Activated T-helper 1 cell treated with anti-CD3 and anti-CD28 coated beads, Interleukin-2, amount 50 U/mL, for 16 hours (primary cell): ENCODE data around the gene GRK5.
"Not testable (repeated sequence)": the region's sequence is repeated elsewhere in the genome, so short reads cannot be mapped to it uniquely, and the experiment has no call there.

Experiments
- DNase-seq, 2 donors: peaks; one replicate each; pipeline ENCODE4 v3.0.0-alpha.2; 2020; ENCODE audit warnings: low read depth in 1 of 2, low spot score in 1 of 2

The GRK5 gene

DNA sequence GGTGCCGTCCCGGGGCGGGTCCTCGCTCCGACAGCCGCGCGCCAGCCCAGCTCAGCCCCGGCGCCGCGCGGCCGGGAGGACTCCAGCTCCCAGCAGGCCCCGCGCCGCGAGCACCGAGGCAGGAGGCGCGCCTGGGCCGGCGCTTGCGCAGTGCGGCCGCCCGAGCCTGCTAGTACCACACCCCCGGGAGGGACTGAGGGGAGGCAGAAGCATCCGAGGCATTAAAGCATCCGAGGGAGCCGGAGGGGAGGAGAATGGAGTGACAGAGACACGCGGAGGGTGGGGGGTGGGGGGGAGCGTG lies at the start of gene GRK5:
Gene GRK5, plus strand, starts transcription at position 206 of the 301 bp plus-strand sequence. CDS start 347 bp downstream, outside the sequence.
- DNase-seq = peak; percentile 80 to 95

DNA sequence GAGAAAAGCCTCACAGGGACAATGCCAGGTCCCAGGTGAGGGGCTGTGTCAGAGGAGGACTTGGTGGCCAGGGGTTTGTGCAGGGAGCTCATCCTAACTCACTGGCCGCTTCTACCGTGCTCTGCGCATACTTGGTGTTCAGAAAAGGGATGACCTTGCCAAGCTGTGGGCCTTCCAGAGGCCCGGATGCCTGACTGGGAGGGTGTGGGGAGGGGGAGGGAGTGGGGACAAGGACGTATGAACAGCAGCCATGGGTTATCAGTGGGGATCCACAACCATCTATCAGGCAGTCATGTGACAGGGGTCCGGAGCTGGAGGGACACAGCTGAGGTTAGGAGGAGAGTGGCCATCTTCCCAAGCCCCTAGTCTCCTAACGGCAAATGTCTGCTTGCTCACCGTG lies 48.0 kb upstream of the GRK5 start:
- DNase-seq = no peak

DNA sequence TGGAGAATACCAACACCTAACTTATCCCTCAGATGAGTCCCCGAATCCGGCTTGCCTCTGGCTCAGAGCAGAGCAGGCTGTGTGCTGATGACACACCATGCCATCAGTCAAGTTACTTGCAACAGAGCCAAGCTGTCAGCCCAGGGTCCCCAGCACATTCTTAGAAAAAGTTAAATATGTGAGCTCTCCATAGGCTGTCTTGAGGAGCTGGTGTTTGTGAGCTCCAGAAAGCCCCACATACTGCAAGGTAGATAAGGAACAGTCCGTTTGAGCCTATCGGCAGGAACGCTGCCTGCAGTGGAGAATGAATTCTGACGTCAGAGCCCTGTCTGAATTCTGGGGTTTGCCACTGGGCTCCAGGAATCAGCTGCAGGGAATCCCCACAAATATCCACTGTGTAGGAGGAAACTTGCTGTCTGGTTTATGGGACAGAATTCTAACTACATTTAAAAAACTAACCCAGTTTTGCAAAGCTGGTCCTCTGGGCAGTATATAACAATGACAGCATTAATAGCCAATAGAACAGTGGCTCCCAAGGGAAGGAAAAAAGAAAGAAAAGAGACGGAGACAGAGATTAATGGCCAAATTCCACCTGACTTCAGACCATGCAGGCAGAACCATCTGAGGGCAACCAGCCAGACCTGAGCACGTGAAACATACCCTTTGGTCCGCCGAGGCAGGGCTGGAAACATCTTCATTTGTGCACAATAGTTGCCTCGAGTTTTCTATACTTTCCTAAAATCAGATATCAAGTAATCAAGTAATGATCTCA lies 45.5 kb upstream of the GRK5 start:
- DNase-seq = no peak

DNA sequence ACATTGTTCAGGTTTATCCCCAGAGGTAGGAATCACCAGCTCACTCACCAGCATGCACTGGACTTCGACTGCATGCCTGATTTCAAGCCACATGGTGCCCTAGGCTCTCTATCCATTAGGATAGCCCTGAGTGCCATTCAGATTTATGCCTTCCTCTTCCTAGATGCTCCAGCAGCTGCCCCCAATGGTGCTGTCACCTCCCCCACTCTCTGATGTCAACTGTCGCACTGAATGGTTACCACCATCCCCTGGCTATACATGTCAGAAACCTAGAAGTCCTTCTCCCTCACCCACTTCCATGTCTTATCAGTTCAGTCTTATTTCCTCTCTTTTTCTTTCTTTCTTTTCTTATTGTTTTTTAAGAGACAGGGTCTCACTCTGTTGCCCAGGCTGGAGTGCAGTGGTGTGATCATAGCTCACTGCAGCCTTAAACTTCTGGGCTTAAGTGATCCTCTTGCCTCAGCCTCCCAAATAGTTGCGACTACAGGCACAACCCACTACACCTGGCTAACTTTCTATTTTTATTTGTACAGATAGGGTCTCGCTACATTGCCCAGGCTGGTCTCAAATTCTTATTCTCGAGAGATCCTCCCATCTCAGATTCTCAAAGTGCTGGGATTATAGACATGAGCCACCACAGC lies 44.8 kb upstream of the GRK5 start:
- DNase-seq = no peak

DNA sequence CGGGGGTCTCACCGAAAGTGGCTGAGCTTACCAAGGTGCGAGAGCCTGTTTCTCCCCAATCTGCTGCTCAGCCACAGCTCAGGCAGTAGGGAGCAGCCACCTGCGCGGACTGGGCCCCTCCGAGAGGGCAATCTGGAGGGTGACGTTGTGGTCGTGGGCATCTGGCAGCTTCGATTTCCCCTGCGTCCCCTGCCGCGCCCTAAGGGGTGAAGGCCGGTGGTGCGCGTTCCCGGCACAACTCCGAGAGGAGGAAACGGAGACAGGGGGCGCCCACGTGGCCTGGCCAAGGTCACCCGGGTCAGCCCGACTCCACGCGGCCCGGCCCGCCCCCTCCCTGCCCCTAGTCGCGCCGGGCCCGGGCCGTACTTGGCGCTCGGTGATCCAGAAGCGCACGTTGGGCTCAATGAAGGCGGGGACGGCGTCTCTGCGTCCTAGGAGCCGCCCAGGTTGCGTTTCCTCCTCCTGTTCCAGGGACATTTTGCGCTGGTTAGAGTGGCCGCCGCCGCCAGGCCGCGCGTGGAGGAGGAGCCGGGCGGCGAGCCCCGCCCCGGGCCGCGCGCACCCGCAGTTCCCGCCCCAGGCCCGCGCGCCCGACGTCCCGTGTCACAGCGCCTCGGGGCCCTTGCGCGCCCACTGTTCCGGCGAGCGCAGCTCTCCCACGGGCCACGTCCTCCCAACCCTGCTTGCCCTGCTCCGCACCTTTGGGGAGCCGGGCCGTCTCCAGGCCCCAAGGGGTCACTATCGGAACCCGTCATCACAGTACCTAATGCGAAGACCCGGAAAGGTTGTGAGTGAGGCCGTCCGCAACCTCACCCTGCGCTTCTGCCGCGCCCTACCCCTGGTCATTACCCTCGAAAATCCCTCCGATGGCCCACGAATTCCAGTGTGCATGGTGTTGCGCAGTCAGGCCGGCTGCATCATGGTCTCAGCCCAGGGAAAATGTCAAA lies 41.9 kb upstream of the GRK5 start, which contains the start of gene SFXN4:
Gene SFXN4, minus strand, starts transcription at position 544 of the 947 bp plus-strand sequence. Its CDS starts 67 bp downstream, at position 477.
- DNase-seq = peak; percentile 52 to 75

DNA sequence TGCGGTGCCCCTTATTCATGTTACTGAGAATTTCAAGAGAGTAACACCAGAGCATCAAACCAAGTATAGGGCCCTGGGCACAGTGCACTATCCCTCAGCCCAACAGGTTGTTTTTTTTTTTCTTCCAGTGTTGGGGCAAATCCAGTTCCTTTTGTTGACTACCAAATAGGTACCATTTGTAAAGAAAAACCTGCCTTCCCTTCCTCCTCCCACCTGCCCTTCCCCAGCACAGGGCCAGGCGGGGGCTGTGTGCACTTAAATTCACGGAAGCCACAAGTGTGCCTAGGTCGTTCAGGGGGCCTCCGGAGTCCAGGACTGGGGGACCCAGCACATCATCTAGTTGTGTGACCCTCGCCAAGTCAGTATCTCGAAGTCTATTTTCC lies 41.3 kb upstream of the GRK5 start:
- no peak for DNase-seq

DNA sequence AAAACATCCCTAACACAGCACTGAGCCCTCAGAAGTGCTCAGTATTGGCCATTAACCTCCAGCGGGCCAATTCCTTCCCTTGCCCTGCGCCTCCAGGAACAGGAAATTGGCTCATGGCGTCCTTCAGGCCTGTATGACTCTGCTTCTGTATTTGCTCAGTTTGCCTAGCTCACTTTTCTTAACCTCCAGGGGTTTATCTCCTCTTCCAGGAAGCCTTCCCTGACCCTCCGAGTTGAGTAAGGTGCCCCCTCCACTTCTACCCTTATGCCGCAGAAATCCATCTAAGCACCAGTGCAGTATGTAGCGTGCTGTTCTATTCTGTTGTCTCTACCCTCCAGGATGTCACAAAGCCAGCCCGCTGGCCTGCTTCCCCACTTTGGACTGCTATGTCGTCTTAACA lies 40.8 kb upstream of the GRK5 start:
- no peak for DNase-seq

DNA sequence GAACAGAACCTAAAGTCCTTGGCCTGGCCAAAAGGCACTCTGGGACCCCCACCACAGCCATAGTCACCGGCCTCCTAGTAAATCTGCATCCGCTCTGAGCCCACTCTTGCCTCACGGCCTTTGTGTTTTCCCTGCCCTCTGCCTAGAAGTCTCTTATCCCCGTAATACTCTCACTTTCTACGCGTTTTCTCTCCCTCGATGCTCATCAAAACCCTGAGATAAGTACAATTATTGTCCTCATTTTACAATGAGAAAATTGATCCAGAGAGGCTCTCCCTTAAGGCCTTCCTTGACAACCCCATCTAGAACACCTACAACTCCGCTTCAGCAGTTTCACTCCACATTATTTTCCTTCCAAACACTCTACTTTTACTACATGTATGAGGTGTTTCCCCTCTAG lies 40.3 kb upstream of the GRK5 start:
- no peak for DNase-seq

DNA sequence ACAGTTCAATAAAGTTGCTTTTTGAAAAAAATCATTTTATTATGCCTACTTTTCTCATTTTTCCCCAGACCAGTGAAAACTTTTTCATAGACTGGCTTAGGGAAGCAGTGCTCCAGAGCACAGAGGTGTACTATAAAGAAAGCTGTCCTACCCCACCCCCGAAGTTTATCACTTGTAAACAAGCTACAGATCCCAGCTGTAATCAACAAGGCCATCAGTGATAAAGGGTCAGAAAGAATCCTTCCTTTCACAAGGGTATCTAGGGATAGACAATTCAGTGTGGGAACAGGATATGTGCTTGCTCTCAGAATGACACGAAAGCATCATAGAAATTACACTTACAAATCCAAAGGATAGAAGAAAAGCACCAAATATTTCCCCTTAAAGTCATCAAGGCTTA lies 33.3 kb upstream of the GRK5 start:
- DNase-seq = no peak

DNA sequence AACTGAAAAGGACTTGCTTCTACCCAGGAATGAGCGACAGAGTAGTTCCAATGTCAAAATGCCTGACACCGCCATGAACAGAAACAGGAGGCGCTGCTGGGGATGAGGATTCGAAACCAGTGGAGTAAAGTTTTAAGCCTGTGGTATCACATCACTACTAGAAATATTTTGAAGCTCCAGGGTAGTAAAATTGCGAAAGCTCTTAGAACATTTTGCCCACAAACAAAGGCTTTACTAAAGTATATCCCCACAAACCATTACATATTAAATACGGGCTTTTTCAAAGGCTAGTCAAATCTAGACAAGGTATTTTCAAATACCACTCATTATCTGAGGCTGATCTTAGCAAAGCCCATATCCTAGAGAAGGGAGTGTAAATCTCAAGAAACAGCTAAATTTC lies 31.2 kb upstream of the GRK5 start:
- no peak for DNase-seq

DNA sequence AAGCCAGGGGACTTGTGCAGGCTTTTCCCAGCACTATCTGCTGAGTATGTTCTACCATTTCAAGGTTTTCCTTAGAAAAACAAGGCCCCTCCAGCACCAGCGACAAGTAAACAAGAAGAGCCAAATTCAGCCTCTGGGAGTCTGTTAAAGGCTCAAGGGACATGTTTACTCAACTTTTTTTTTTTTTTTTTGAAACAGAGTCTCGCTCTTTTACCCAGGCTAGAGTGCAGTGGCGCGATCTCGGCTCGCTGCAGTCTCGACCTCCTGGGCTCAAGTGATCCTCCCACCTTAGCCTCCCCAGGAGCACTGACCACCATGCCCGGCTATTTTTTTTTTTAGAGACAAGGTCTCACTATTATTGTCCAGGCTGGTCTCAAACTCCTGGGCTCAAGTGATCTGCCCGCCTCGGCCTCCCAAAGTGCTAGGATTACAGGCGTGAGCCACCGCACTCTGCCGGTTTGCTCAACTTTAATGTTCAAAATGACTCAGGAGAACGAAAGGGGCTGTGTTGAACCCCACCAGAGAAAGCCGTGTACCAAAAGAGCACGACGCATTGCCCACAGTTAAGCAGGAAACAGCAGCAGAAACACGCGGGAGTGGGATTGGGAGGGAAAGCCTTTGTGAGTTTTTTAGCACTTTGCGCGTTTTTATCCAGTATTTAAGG lies 29.5 kb upstream of the GRK5 start:
- DNase-seq = no peak

DNA sequence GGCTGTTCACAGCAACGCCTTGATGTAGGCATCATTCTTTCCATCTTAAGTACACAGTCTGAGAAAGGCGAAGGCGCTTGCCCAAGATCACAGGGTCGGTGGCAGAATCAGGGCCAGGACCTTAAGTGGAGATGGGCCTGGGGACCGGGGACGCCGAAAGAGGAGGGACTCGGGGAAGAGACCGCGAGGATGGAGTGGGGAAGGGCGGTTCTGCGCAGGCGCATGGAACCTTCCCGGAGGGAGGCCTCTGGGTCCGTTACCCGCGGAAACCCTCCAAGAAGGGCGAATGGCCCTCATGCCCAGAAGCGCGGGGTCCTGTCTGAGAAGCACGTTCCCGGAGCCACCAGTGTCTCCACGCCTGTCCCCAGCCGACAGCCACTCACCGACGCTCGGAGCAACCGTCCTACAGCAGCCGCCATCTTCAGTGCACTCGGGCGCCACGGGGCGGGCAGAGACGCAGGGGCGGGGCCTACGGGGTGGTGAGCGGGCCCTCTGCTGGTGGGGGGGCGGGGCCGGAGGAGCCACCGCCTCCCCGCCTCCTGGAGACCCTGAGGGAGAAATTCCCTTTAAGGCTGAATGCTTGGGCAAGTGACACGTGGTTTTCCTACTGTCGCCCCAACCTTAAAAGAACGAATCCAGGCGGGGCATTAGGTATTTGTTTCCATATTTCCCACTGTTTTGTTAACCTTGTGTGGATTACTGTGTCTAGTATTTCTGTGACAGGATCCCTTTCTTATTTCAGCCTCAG lies 28.8 kb upstream of the GRK5 start, which contains the start of gene PRDX3:
Gene PRDX3, minus strand, starts transcription at position 441 of the 748 bp plus-strand sequence. Its CDS starts 22 bp downstream, at position 419.
- peak; percentile 87 to 89 for DNase-seq

DNA sequence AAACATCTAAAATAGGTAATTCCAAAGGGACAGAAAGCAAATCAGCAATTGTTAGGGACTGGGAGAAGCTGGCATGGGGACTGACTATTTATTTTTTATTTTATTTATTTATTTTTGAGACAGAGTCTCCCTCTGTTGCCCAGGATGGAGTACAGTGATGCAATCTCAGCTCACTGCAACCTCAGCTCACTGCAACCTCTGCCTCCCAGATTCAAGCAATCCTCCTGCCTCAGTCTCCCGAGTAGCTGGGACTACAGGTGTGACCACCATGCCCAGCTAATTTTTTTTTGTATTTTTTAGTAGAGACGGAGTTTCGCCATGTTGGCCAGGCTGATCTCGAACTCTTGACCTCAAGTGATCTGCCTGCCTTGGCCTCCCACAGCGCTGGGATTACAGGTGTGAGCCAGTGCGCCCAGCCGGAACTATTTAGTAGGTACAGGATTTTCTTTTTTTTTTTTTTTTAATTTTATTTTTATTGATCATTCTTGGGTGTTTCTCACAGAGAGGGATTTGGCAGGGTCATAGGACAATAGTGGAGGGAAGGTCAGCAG lies 26.4 kb upstream of the GRK5 start:
- DNase-seq = not testable (repeated sequence)

DNA sequence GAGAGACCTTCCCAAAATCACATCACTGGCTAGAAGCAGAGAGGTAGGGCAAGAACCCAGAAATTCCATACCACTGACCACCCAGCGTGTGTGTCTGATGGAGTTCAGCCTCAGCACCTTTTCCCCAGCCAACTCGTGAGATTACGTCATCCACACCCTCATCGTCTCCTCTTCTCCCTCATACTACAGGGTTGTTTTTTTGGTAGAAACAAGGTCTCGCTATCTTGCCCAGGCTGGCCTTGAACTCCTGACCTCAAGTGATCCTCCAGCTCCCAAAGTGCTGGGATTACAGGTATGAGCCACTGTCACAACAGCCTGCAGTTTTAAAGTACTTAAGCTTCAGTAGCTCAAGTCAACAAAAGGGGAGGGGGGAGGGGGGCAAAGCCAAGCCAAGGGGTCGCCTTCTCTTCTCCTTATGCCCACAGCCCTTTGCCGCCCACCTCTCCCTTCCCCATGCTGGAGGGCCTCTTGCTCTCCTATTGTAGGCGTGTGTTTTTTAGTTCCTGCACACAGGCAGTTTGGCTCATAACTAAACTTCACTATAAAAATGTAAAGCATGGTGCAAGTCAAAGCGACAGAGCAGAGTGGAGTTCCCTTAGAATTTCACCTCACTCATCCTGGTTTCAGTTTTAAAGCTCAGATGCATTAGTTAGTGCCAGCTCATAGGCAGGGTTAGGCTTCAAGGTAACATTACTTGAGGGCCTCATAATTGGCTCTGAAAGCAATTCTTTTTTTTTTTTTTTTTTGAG lies 23.5 kb upstream of the GRK5 start:
- DNase-seq = no peak

DNA sequence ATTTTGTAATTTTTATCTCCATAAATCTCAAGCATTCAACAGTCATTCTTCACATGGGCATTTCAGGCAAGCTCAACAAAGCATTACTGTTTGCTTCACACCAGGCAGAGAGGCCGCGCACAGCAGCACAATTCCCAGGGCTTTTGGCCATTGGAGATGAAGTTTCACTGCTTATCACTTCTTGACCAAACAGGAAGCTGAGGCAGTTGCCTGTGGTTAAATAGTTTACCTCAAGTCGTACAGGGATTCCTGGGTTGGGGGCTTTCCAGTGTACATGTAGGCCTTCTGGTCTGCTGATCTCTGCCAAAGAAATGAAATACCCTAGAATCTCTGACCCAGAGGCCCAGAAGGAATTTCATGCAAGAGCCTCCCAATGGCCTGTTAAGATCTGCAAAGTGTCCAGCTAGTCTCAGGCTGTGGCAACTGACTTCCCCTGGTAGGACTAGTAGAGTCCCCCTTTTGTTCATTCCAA lies 17.5 kb upstream of the GRK5 start:
- no peak for DNase-seq

DNA sequence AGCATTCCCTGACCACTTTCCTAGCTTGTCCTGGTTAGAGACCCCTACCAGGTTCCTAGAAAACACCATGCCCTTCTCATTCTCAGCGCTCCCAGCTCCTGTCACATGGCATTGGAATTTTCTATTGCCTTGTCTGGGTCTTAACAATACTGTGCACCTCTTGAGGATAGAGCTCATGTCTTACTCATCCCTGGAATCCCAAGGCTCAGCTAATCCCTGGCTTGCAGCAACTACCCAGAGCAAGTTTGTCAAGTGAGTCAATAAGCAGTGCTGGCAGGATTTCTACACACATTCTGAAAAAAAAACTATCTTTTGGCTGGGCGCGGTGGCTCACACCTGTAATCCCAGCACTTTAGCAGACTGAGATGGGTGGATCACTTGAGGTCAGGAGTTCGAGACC lies 17.0 kb upstream of the GRK5 start:
- no peak for DNase-seq

DNA sequence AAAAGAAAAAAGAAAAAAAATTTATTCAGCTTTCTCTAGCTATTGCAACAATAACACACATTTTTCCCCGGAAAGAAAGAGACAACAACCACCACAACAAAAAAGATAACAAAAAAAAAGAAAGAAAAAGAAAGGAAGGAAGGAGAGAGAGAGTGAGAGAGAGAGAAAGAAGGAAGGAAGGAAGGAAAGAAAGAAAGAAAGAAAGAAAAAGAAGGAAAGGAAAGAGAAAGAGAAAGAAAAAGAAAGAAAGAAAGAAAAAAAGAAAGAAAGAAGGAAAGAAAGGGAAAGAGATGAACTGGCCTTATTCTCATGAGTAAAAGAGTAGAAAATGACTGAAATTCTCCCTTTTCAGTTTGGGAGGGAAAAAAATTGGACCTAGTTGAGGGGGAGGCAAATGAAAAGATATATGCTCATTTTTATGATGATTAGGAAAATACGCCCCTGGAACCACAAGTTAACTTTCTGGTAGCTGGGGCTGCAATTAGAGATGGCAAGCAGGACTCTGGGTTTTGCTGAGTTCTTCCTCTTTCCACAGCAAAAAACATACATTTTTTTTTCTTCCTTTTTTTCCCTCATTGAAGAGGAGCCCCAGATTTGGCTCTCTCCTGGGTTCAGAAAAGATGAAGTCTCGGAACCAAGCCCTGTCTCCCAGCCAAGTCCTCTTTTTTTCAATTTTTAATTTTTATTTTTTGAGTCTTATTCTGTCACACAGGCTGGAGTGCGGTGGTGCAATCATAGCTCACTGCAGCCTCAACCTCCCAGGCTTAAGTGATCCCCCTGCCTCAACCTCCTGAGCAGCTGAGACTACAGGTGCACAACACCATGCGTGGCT lies 16.2 kb upstream of the GRK5 start:
- no peak for DNase-seq

DNA sequence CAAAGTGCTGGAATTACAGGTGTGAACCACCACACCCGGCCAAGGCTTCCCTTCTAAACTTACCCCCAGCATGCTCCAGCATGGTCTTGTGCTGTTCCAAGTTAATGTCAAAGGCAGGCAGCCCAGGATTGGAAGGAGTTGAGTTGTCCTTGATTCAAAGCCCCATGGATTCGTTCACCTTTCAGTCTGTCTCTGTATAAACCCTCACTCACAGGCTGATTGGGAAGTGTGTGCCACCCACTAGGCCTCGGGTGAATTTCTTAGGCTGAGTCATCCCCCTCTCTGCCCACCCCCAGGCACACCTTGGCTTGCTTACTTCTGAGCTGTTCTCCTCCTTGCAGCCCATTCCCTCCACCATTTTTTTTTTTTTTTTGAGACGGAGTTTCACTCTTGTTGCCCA lies 15.5 kb upstream of the GRK5 start:
- DNase-seq = no peak
